PC-3 (cell line): ENCODE results near the gene TEX29.

Experiments used
- EZH2 ChIP-seq: fragments of 300-600 bp; sonication (generic); IDR thresholded peaks from one replicate; pipeline ENCODE4 v1.6.1; 2017; ENCODE audit warnings: antibody characterized with exemption, mild to moderate bottlenecking, low read length; ENCODE audit not compliant: unreplicated experiment
- TF ChIP-seq, protein P1 (sequence below): fragments of 300-600 bp; sonication (generic); conservative IDR thresholded peaks from 2 replicates; pipeline ENCODE4 v1.5.1; 2017; ENCODE audit warnings: antibody characterized with exemption, low read depth, mild to moderate bottlenecking, low read length

DNA sequence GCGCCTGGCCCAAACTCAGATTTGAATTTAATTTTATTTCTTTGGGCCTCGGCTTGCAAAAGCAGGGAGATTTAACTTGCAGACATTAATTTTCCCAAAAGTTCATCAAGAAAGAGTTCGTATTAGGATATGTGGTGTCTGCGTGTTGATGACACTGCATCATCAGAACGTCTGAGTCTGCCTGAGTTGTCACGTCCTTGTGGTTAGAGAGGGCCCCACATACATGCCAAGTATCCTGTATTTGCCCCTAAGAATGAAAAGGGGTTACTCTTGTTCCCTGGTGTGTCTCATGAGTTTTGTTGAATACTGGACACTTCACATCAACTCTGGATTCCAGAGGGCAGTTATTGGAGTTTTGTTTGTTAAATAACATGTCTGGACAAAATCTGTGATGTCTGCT lies 5.6 kb upstream of the TEX29 start:
- TF ChIP-seq, protein P1, sequence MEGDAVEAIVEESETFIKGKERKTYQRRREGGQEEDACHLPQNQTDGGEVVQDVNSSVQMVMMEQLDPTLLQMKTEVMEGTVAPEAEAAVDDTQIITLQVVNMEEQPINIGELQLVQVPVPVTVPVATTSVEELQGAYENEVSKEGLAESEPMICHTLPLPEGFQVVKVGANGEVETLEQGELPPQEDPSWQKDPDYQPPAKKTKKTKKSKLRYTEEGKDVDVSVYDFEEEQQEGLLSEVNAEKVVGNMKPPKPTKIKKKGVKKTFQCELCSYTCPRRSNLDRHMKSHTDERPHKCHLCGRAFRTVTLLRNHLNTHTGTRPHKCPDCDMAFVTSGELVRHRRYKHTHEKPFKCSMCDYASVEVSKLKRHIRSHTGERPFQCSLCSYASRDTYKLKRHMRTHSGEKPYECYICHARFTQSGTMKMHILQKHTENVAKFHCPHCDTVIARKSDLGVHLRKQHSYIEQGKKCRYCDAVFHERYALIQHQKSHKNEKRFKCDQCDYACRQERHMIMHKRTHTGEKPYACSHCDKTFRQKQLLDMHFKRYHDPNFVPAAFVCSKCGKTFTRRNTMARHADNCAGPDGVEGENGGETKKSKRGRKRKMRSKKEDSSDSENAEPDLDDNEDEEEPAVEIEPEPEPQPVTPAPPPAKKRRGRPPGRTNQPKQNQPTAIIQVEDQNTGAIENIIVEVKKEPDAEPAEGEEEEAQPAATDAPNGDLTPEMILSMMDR, result no peak
- TF ChIP-seq EZH2, result no peak
